ENCODE results near the gene SEMA4C. TPM values are rescaled to one million over a fixed set of nuclear protein-coding genes. Genes with fewer than 3 reads are reported as not detected.
A peak's percentile ranks its signal among the peaks of the same experiment; 100 is the strongest.

SEMA4C gene
- total RNA-seq, 1 donor from 2014 or later, result 62.4 TPM

DNA sequence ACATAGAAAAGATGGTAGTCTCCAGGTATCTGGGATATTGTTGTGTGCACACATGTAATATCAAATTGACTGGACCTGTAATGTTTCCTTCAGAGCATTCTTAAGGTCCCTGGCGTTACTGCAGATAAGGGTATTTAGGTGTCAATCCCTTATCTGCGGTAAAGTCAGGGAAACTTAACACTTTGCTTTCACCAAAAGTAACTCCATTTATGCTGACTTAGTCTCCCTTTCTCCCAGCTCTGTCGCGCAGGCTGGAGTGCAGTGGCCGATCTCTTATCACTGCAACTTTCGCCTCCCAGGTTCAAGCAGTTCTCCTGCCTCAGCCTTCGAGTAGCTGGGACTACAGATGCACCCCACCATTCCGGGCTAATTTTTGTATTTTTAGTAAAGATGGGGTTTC, 52.0 kb downstream of the SEMA4C start:
- Histone ChIP-seq H3K4me3 (ENCODE audit: low read depth, low read length) (no peak overlapping the region), H3K27me3 (ENCODE audit: control insufficient read depth, insufficient read depth, low read length) (no peaks in the 10 kb centered on the region), H3K36me3 (ENCODE audit: control insufficient read depth, insufficient read depth, low read length) (no peaks in the 10 kb centered on the region)
- DNase-seq (ENCODE audit: low read depth), result no peak
- TF ChIP-seq CTCF (IDR thresholded peaks at IDR 0.05; ENCODE audit: insufficient read depth, low read length, poor library complexity, severe bottlenecking), result no peak

- no peak for DNase-seq (ENCODE audit: low read depth)
- H3K36me3 ChIP-seq (ENCODE audit: control insufficient read depth, insufficient read depth, low read length), result no peaks in the 10 kb centered on the region
- no peaks in the 10 kb centered on the region for H3K27me3 ChIP-seq (ENCODE audit: control insufficient read depth, insufficient read depth, low read length)
- TF ChIP-seq CTCF (IDR thresholded peaks at IDR 0.05; ENCODE audit: insufficient read depth, low read length, poor library complexity, severe bottlenecking), result no peak
- H3K4me3 ChIP-seq (ENCODE audit: low read depth, low read length), result peak overlapping the region; percentile 69
Observed at GRCh38 chr2:96816836-96817702, 52.8 kb downstream of the SEMA4C start.

GRCh38 chr2:96816127-96816835, 53.6 kb downstream of the SEMA4C start, which contains the start of gene CNNM3:
Gene CNNM3 (plus strand): TSS chr2:96816268. CDS start chr2:96816278, 10 bp downstream.
- H3K4me3 ChIP-seq (ENCODE audit: low read depth, low read length), result peak within 1 kb of the TSS; percentile 69
- no peaks in the 10 kb centered on the region for H3K27me3 ChIP-seq (ENCODE audit: control insufficient read depth, insufficient read depth, low read length)
- no peaks in the 10 kb centered on the region for H3K36me3 ChIP-seq (ENCODE audit: control insufficient read depth, insufficient read depth, low read length)
- peak; percentile 49 for DNase-seq (ENCODE audit: low read depth)
- peak; percentile 26 for TF ChIP-seq CTCF (IDR thresholded peaks at IDR 0.05; ENCODE audit: insufficient read depth, low read length, poor library complexity, severe bottlenecking)

DNA sequence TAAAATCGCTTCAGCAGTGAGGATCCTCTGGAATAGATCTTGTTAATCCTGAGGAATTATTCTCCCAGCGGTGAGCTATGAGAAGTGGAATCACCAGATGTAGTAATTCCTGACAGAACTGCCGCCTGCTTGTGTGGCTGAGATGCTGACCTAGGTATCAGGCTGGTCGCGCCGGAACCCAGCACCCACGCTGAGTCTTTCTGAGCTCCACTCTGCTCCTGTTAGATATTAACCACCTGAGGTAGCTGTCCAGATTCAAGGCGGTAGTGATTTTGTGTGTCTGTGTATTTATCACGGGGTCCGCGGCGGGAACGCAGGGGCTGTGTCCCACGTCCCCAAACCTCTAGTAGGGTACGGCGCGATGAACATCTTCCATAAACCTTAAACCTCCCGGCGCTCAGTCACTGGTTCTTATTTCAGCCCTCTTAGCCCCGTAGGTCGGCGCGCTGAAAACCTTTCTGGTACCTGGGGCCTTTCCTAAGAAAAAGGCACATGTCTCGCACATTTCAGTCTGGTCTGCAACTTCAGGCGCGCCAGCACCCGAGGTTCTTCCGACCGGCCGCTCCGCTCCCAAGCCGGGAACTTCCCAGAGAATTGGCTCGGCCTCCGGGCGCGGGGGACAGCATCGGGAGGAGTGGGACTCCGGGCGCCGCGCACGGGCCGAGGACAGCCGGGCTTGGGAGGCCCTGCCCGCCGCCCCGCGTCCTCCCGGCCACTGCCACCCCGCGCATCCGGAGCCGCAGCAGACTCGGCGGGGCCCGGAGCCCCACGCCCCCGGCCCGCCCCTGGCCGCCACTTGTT, 54.4 kb downstream of the SEMA4C start:
- DNase-seq (ENCODE audit: low read depth), result no peak

DNA sequence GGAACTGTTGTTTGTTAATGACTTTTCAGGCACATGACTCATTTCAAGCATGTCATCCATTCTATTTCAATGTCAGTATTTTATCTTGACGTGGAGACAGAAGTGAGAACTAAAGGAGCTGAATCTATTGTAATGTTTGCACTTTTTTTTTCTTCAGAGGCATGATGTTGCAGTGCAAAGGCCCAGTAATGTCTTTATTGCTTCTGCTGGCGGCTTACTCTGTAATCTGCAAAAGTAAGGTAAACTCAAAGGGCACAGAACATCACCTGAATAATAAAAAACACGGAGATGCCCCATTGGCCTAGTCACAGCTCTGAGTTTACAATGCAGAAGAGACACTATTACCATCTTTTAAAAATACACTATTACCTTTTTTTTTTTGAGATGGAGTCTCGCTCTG, 56.2 kb downstream of the SEMA4C start:
- no peak for TF ChIP-seq CTCF (IDR thresholded peaks at IDR 0.05; ENCODE audit: insufficient read depth, low read length, poor library complexity, severe bottlenecking)
- H3K36me3 ChIP-seq (ENCODE audit: control insufficient read depth, insufficient read depth, low read length), result no peaks in the 10 kb centered on the region
- no peaks in the 10 kb centered on the region for H3K27me3 ChIP-seq (ENCODE audit: control insufficient read depth, insufficient read depth, low read length)
- no peak for DNase-seq (ENCODE audit: low read depth)
- H3K4me3 ChIP-seq (ENCODE audit: low read depth, low read length), result no peak overlapping the region

More for the DNA sequence above, 54.4 kb downstream of the SEMA4C start:
- peak overlapping the region; percentile 69 for H3K4me3 ChIP-seq (ENCODE audit: low read depth, low read length)
- H3K36me3 ChIP-seq (ENCODE audit: control insufficient read depth, insufficient read depth, low read length), result no peaks in the 10 kb centered on the region
- H3K27me3 ChIP-seq (ENCODE audit: control insufficient read depth, insufficient read depth, low read length), result no peaks in the 10 kb centered on the region
- TF ChIP-seq CTCF (IDR thresholded peaks at IDR 0.05; ENCODE audit: insufficient read depth, low read length, poor library complexity, severe bottlenecking), result no peak

All from kidney epithelial cell (primary cell).